ENCODE measurements around the gene PLA2G4C.

The PLA2G4C gene

GRCh38 chr19:48110350-48110966 is at the start of gene PLA2G4C:
Gene PLA2G4C (minus strand): TSS chr19:48110817. CDS start chr19:48106529, 4,288 bp downstream.
- DNase-seq = no peak

GRCh38 chr19:48158210-48158790 is 47.7 kb upstream of the PLA2G4C start:
- no peak for DNase-seq

GRCh38 chr19:48154003-48154402 is 43.4 kb upstream of the PLA2G4C start:
- no peak for DNase-seq

- no peak for DNase-seq
Observed at GRCh38 chr19:48152551-48152950, 41.9 kb upstream of the PLA2G4C start.

GRCh38 chr19:48149430-48149829 is 38.8 kb upstream of the PLA2G4C start:
- DNase-seq = no peak

GRCh38 chr19:48148576-48148975 is 38.0 kb upstream of the PLA2G4C start:
- DNase-seq = no peak

- no peak for DNase-seq
Observed at GRCh38 chr19:48147597-48148175, 37.1 kb upstream of the PLA2G4C start.

- DNase-seq = no peak
Observed at GRCh38 chr19:48139053-48139452, 28.4 kb upstream of the PLA2G4C start.

- no peak for DNase-seq
Observed at GRCh38 chr19:48137411-48137810, 26.8 kb upstream of the PLA2G4C start.

- no peak for DNase-seq
Observed at GRCh38 chr19:48136547-48136946, 25.9 kb upstream of the PLA2G4C start.

- DNase-seq = no peak
Observed at GRCh38 chr19:48135411-48135810, 24.8 kb upstream of the PLA2G4C start.

- DNase-seq = no peak
Observed at GRCh38 chr19:48133094-48133493, 22.5 kb upstream of the PLA2G4C start.

- DNase-seq = no peak
Observed at GRCh38 chr19:48127561-48127960, 16.9 kb upstream of the PLA2G4C start.

- DNase-seq = no peak
Observed at GRCh38 chr19:48123907-48124651, 13.5 kb upstream of the PLA2G4C start.

- no peak for DNase-seq
Observed at GRCh38 chr19:48122421-48122820, 11.8 kb upstream of the PLA2G4C start.

GRCh38 chr19:48121909-48122371 is 11.3 kb upstream of the PLA2G4C start:
- no peak for DNase-seq

GRCh38 chr19:48121066-48121465 is 10.4 kb upstream of the PLA2G4C start:
- no peak for DNase-seq

- DNase-seq = no peak
Observed at GRCh38 chr19:48120505-48120904, 9.9 kb upstream of the PLA2G4C start.

- no peak for DNase-seq
Observed at GRCh38 chr19:48118131-48118517, 7.5 kb upstream of the PLA2G4C start.

GRCh38 chr19:48117515-48118130 is 7.0 kb upstream of the PLA2G4C start:
- no peak for DNase-seq

- DNase-seq = no peak
Observed at GRCh38 chr19:48113190-48113917, 2.7 kb upstream of the PLA2G4C start.

- DNase-seq = no peak
Observed at GRCh38 chr19:48111280-48111679, 663 bp upstream of the PLA2G4C start.

Data from SIG-M5 (cell line).